Psoas muscle (tissue), 8 donors: Measurements from ENCODE around the gene GABBR2. TPM values are rescaled to one million over a fixed set of nuclear protein-coding genes. Genes with fewer than 3 reads are reported as not detected.

Source experiments
- ATAC-seq, 4 donors: fragments of 200-7000 bp; cut with Tn5 transposase; one replicate each; pipeline ENCODE4 v1.9.1; 2020; ENCODE audit warnings: moderate library complexity in 3 of 4, mild to moderate bottlenecking in 2 of 4
- DNase-seq, 2 donors: peaks; one replicate each; pipeline ENCODE4 v3.0.0-alpha.2; 2020
- H3K27ac ChIP-seq: fragments of 200-600 bp; one replicate; pipeline ENCODE4 v1.8.0; 2022
- H3K27me3 ChIP-seq, 3 donors: fragments of 200-600 bp in 1 of 3; one replicate each; pipeline versions ENCODE4 v1.6.1 to v1.8.0; 2013 to 2022; ENCODE audit warnings: low read length in 2 of 3, mild to moderate bottlenecking in 2 of 3, moderate library complexity in 1 of 3; ENCODE audit not compliant: insufficient read depth in 3 of 3
- H3K36me3 ChIP-seq, 2 donors: fragments of 200-600 bp in 1 of 2; one replicate each; pipeline versions ENCODE4 v1.6.1 to v1.8.0; 2013 to 2022; ENCODE audit warnings: low read depth in 1 of 2, mild to moderate bottlenecking in 1 of 2, moderate library complexity in 1 of 2; ENCODE audit not compliant: insufficient read depth in 1 of 2
- H3K4me1 ChIP-seq: fragments of 200-600 bp; one replicate; pipeline ENCODE4 v1.8.0; 2022
- H3K4me3 ChIP-seq: fragments of 200-600 bp; one replicate; pipeline ENCODE4 v1.8.0; 2022; ENCODE audit warnings: mild to moderate bottlenecking
- H3K9me3 ChIP-seq: fragments of 200-600 bp; one replicate; pipeline ENCODE4 v1.8.0; 2022
- WGBS, 3 donors: extraction: QIAGEN DNeasy Blood & Tissue Kit; methylation state at CpG; one replicate each; pipeline versions ENCODE4 v1.1.6 to v1.1.7; 2013; 5-methylcytosine and 5-hydroxymethylcytosine counted together
- intact Hi-C, 2 donors: fragments of 100-400 bp; cut with DNase I; formaldehyde crosslinking; loops; one replicate each; pipeline versions ENCODE4 v1.11.0 to v1.14.2; 2022
- polyA plus RNA-seq, 3 donors: library from polyadenylated mRNA; stranded (reverse); fragments of 200-250 nt; gene quantifications; one replicate each; pipeline ENCODE4 v1.2.3, GENCODE V29; 2013
- total RNA-seq, 4 donors: library from RNA; stranded (reverse); fragmentation: NEBNext Ultra II Directional in 2 of 4; extraction: Animal tissue kit (Norgen Biotek cat#: 25700) in 2 of 4; gene quantifications; one replicate each; pipeline versions ENCODE4 v1.2.1 to v1.2.4, GENCODE V29; 2021 to 2023
- TF ChIP-seq, protein P1 (sequence below): fragments of 200-600 bp; IDR thresholded peaks from one replicate; pipeline ENCODE4 v1.8.0; 2022; ENCODE audit warnings: antibody characterized with exemption
- donor health status: healthy with polysubstance abuse.
- donor health status: DM: no; HTN: no; CAD: no; lungs with moderate emphysema.
- donor health status: Bipolar disorder and iron deficiency.
- donor health status: healthy.
- donor health status: DM: yes; HTN: yes; CAD: no.
- donor health status: DM: no; HTN: no; CAD: no.
- donor health status: DM: no; HTN: no; CAD: no.
- donor health status: DM: yes; HTN: yes; CAD: no.

Gene GABBR2
- total and polyA plus RNA-seq, 7 donors: 0.08 to 0.66 (median 0.38) TPM

- Histone ChIP-seq H3K4me1 (no peaks in the 10 kb centered on the region), H3K27ac (no peak overlapping the region), H3K36me3 (no peaks in the 10 kb centered on the region), H3K27me3 (peaks cover 0 to 7% (median 3%) of the 10 kb centered on the region in 3 donors), H3K4me3 (no peak overlapping the region), H3K9me3 (peaks cover 18% of the 10 kb centered on the region)
- 91 to 98% (median 97%) methylated on average over 2 of the region's 2 CpGs for WGBS, 3 donors
- ATAC-seq: no peak
- intact Hi-C loops: no loop called here
- TF ChIP-seq, protein P1, sequence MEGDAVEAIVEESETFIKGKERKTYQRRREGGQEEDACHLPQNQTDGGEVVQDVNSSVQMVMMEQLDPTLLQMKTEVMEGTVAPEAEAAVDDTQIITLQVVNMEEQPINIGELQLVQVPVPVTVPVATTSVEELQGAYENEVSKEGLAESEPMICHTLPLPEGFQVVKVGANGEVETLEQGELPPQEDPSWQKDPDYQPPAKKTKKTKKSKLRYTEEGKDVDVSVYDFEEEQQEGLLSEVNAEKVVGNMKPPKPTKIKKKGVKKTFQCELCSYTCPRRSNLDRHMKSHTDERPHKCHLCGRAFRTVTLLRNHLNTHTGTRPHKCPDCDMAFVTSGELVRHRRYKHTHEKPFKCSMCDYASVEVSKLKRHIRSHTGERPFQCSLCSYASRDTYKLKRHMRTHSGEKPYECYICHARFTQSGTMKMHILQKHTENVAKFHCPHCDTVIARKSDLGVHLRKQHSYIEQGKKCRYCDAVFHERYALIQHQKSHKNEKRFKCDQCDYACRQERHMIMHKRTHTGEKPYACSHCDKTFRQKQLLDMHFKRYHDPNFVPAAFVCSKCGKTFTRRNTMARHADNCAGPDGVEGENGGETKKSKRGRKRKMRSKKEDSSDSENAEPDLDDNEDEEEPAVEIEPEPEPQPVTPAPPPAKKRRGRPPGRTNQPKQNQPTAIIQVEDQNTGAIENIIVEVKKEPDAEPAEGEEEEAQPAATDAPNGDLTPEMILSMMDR: no peak
- no peak for DNase-seq
Observed at GRCh38 chr9:98462310-98462709, 246.4 kb downstream of the GABBR2 start.

DNA sequence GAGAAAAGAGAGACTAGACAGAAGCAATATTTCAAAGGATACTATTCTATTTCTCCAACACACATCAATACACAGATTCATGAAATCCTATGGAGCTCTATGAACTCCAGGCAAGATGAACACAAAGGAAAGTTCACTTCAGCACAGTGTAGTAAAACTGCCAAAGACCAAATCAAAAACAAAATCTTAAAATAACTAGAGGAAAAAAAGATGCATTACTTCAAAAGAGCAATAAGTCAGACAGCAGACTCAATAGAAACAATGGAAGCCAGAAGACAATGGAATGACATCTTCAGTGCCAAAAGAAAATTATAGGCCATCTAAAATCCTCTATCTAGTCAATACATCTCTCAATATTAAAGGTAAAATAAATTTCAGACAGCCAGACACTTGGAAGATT lies 248.0 kb downstream of the GABBR2 start:
- Histone ChIP-seq H3K27ac (no peak overlapping the region), H3K4me1 (no peaks in the 10 kb centered on the region), H3K36me3 (no peaks in the 10 kb centered on the region), H3K9me3 (peaks cover 18% of the 10 kb centered on the region), H3K27me3 (peaks cover 0 to 12% (median 3%) of the 10 kb centered on the region in 3 donors), H3K4me3 (no peak overlapping the region)
- DNase-seq (no peak), ATAC-seq (no peak)
- intact Hi-C loops: no loop called here
- TF ChIP-seq, protein P1: no peak

DNA sequence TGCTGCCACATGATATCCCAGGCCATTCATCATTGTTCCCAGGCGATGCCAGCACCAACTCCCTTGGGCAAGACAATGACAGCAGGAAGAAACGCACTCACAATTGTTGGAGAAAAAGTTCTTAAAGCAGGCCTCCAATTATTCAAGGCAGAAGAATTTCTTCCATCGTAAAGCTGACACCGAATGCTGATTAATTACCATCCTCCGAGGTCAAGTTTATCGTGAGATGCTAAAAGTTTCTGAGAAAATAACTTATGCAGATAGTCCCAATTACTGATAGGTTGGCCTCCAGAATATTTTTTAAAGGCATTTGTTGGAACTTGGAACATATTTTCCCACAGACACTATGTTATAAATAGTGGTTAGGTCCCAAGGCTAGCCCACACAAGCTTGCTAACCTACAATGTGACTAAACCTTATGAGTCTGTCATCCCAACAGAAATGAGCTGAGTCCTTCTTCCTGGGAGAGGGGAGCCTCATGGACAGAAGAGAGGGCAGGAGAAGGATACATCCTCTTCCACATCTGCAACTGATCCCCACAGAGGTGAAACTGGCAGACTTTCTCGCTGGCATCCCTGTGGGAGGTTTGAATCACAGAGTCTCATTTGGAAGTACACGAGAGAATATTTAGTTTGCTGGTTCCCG lies 250.9 kb downstream of the GABBR2 start:
- no peak for DNase-seq
- WGBS, 3 donors: 37 to 52% (median 44%) methylated on average over 9 of the region's 9 CpGs
- Histone ChIP-seq H3K27ac (no peak overlapping the region), H3K4me3 (no peak overlapping the region), H3K27me3 (peaks cover 0 to 12% (median 3%) of the 10 kb centered on the region in 3 donors), H3K4me1 (no peaks in the 10 kb centered on the region), H3K36me3 (no peaks in the 10 kb centered on the region), H3K9me3 (peaks cover 18% of the 10 kb centered on the region)
- TF ChIP-seq, protein P1: no peak
- intact Hi-C loops: no loop called here
- ATAC-seq: no peak

- Histone ChIP-seq H3K4me1 (no peaks in the 10 kb centered on the region), H3K4me3 (no peak overlapping the region), H3K36me3 (no peaks in the 10 kb centered on the region), H3K27me3 (peaks cover 0 to 12% (median 1%) of the 10 kb centered on the region in 3 donors), H3K9me3 (peaks cover 12% of the 10 kb centered on the region), H3K27ac (no peak overlapping the region)
- no peak for ATAC-seq
- WGBS, 3 donors: 22 to 26% (median 24%) methylated on average over 2 of the region's 2 CpGs
- TF ChIP-seq, protein P1: no peak
- no peak for DNase-seq
- intact Hi-C loops: no loop called here
Observed at GRCh38 chr9:98456156-98456613, 252.6 kb downstream of the GABBR2 start.
